HepG2 (cell line): ENCODE data around the gene ADD2. TPM values are rescaled to one million over a fixed set of nuclear protein-coding genes. Genes with fewer than 3 reads are reported as not detected.

Experiments
- ATAC-seq: fragments of 200-7000 bp; cut with Tn5 transposase; 3 replicates; pipeline ENCODE4 v1.9.1; 2020; ENCODE audit warnings: mild to moderate bottlenecking, moderate library complexity
- BruUV-seq: library from RNA; stranded (reverse); fragments of 400-500 nt; replicated peaks from 2 replicates; lab custom pipeline; 2021; lab: Mats Ljungman, UMichigan
- CTCF ChIA-PET: fragments of 300-600 bp; formaldehyde crosslinking; extraction: SDS; loops from one replicate; lab custom pipeline; 2021; ENCODE audit warnings: low total read pairs, inconsistent platforms, low intra/inter-chr PET ratio; lab: Yijun Ruan, JAX
- POLR2A ChIA-PET: fragments of 350-600 bp; sonication (Branson Sonifier 250); formaldehyde crosslinking; loops from one replicate; lab custom pipeline; 2020; ENCODE audit warnings: antibody characterized with exemption, inconsistent platforms; lab: Yijun Ruan, JAX
- DNase-seq: peaks from one replicate; pipeline ENCODE4 v3.0.0-alpha.2; 2015; ENCODE audit warnings: low spot score
- FAIRE-seq: peaks from 3 replicates; lab custom pipeline; 2011; peaks lifted over from hg19 to GRCh38; lab: Jason Lieb, UNC
- H2AFZ ChIP-seq: one replicate; pipeline ENCODE4 v1.6.1; 2011; ENCODE audit warnings: low read length, inconsistent platforms
- H3K27ac ChIP-seq: fragments of 300-600 bp; 3 replicates; pipeline ENCODE4 v1.8.0; 2011; ENCODE audit warnings: mixed run types, mild to moderate bottlenecking, mixed read lengths, low read length, inconsistent platforms; ENCODE audit not compliant: insufficient read depth; ENCODE audit errors: extremely low read length
- H3K27me3 ChIP-seq, 2 experiments: fragments of 200-600 bp in 1 of 2; 2 replicates in 1 of 2; 3 replicates in 1 of 2; pipeline versions ENCODE4 v1.6.0 to v1.8.0; 2011; ENCODE audit warnings: low read length in 2 of 2, mild to moderate bottlenecking in 2 of 2, moderate library complexity in 2 of 2, inconsistent platforms in 1 of 2; ENCODE audit not compliant: insufficient read depth in 2 of 2, control insufficient read depth in 1 of 2
- H3K36me3 ChIP-seq, 2 experiments: fragments of 200-600 bp in 1 of 2; replicated peaks in 1 of 2; 2 replicates in 1 of 2; 3 replicates in 1 of 2; pipeline versions ENCODE4 v1.5.1 to v1.8.0; 2011; ENCODE audit warnings: low read length in 2 of 2, inconsistent platforms in 1 of 2; ENCODE audit not compliant: insufficient read depth in 2 of 2, control insufficient read depth in 1 of 2
- H3K4me1 ChIP-seq: 2 replicates; pipeline ENCODE4 v1.5.1; 2012; ENCODE audit warnings: low read length, inconsistent platforms; ENCODE audit not compliant: insufficient read depth
- H3K4me2 ChIP-seq: 2 replicates; pipeline ENCODE4 v1.6.0; 2011; ENCODE audit warnings: low read depth, low read length, inconsistent platforms
- H3K4me3 ChIP-seq, 3 experiments: fragments of 200-600 bp in 1 of 3; sonication (generic), shearing (Covaris generic) in 1 of 3; replicated peaks in 1 of 3; 2 replicates each; pipeline ENCODE4 v1.5.1; 2011 to 2016; ENCODE audit warnings: low read length in 3 of 3, inconsistent platforms in 2 of 3, low read depth in 2 of 3, mild to moderate bottlenecking in 2 of 3, control low read depth in 1 of 3, mixed read lengths in 1 of 3; ENCODE audit not compliant: insufficient read depth in 1 of 3
- H3K79me2 ChIP-seq: one replicate; pipeline ENCODE4 v1.6.1; 2011; ENCODE audit warnings: low read length, inconsistent platforms; ENCODE audit not compliant: insufficient read depth
- H3K9ac ChIP-seq: 2 replicates; pipeline ENCODE4 v1.6.0; 2011; ENCODE audit warnings: mild to moderate bottlenecking, low read depth, low read length, inconsistent platforms; ENCODE audit not compliant: insufficient read depth
- H3K9me3 ChIP-seq: 2 replicates; pipeline ENCODE4 v1.5.1; 2012; ENCODE audit warnings: mild to moderate bottlenecking, low read length
- H4K20me1 ChIP-seq: 2 replicates; pipeline ENCODE4 v1.6.0; 2011; ENCODE audit warnings: inconsistent platforms, mild to moderate bottlenecking, low read length, moderate library complexity; ENCODE audit not compliant: insufficient read depth
- FOXP4 ChIP-seq: sonication (generic); formaldehyde crosslinking; IDR thresholded peaks from 2 replicates; pipeline ENCODE4 v1.4.0; 2020; ENCODE audit warnings: missing genetic modification reagents
- HDAC2 ChIP-seq: sonication (generic); formaldehyde crosslinking; IDR thresholded peaks from 2 replicates; pipeline ENCODE4 v1.4.0; 2020; ENCODE audit warnings: missing genetic modification reagents
- IKZF5 ChIP-seq: IDR thresholded peaks from 2 replicates; pipeline ENCODE4 v1.6.1; 2018; ENCODE audit warnings: missing genetic modification reagents, mild to moderate bottlenecking, missing compliant biosample characterization
- ISL2 ChIP-seq: sonication (generic); formaldehyde crosslinking; IDR thresholded peaks from 2 replicates; pipeline ENCODE4 v1.5.0; 2020; ENCODE audit warnings: missing genetic modification reagents
- KLF9 ChIP-seq: IDR thresholded peaks from 2 replicates; pipeline ENCODE4 v1.6.1; 2016; ENCODE audit warnings: low read depth
- MED13 ChIP-seq: sonication (generic); formaldehyde crosslinking; IDR thresholded peaks from 2 replicates; pipeline ENCODE4 v1.5.0; 2020; ENCODE audit warnings: missing genetic modification reagents
- MNT ChIP-seq: fragments of 450-650 bp; IDR thresholded peaks from 2 replicates; pipeline ENCODE4 v1.6.1; 2016
- RXRB ChIP-seq: IDR thresholded peaks from 2 replicates; pipeline ENCODE4 v1.6.1; 2016; ENCODE audit warnings: borderline replicate concordance, missing genetic modification reagents, missing compliant biosample characterization
- SKIL ChIP-seq: sonication (generic); formaldehyde crosslinking; IDR thresholded peaks from 2 replicates; pipeline ENCODE4 v1.8.0; 2022; ENCODE audit warnings: missing genetic modification reagents, mild to moderate bottlenecking, moderate library complexity, borderline replicate concordance
- SNAPC2 ChIP-seq: sonication (generic); formaldehyde crosslinking; IDR thresholded peaks from 2 replicates; pipeline ENCODE4 v1.8.1; 2022; ENCODE audit warnings: mild to moderate bottlenecking, missing genetic modification reagents
- SNAPC5 ChIP-seq: sonication (generic); formaldehyde crosslinking; IDR thresholded peaks from 2 replicates; pipeline ENCODE4 v1.8.1; 2023; ENCODE audit warnings: mild to moderate bottlenecking, missing genetic modification reagents, borderline replicate concordance
- SRSF4 ChIP-seq: fragments of 200-400 bp; formaldehyde crosslinking; IDR thresholded peaks from one replicate; pipeline ENCODE4 v1.6.1; 2018; ENCODE audit warnings: mild to moderate bottlenecking, low read depth, low read length, moderate library complexity; ENCODE audit not compliant: poor library complexity, severe bottlenecking
- TP53 ChIP-seq: sonication (generic); formaldehyde crosslinking; conservative IDR thresholded peaks from 2 replicates; pipeline ENCODE4 v1.4.0; 2020; ENCODE audit warnings: missing genetic modification reagents
- YEATS4 ChIP-seq: sonication (generic); formaldehyde crosslinking; IDR thresholded peaks from 2 replicates; pipeline ENCODE4 v1.4.0; 2020; ENCODE audit warnings: missing genetic modification reagents, borderline replicate concordance
- ZBTB49 ChIP-seq: sonication (generic); formaldehyde crosslinking; IDR thresholded peaks from 2 replicates; pipeline ENCODE4 v1.4.0; 2020; ENCODE audit warnings: missing genetic modification reagents, borderline replicate concordance
- ZNF775 ChIP-seq: sonication (generic); formaldehyde crosslinking; IDR thresholded peaks from 2 replicates; pipeline ENCODE4 v1.4.0; 2020; ENCODE audit warnings: missing genetic modification reagents, mild to moderate bottlenecking, moderate library complexity, borderline replicate concordance
- WGBS: methylation state at CpG from one replicate; pipeline ENCODE4 v1.1.6; 2017; ENCODE audit warnings: low lambda C conversion rate; 5-methylcytosine and 5-hydroxymethylcytosine counted together
- in situ Hi-C: cut with HindIII; loops from 2 replicates; pipeline ENCODE4 v1.10.0; 2017; ENCODE audit warnings: low pct_unique_long_range_greater_than_20kb; ENCODE audit not compliant: extremely low pct_ligation_motif_present
- intact Hi-C: fragments of 100-400 bp; cut with micrococcal nuclease; formaldehyde crosslinking; loops from one replicate; pipeline ENCODE4 v1.10.0; 2022; ENCODE audit not compliant: unreplicated experiment
- polyA plus RNA-seq, 8 experiments: library from polyadenylated mRNA; depleted of rRNA in 3 of 8; stranded (reverse) in 7 of 8; unstranded in 1 of 8; fragments of >200 nt; fragmentation: Illumina TruSeq in 4 of 8; extraction: Trizol in 4 of 8; gene quantifications; 2 replicates each; pipeline versions ENCODE4 v1.2.1 to v1.2.3, GENCODE V29; 2011 to 2016; ENCODE audit warnings: low read depth in 4 of 8, missing spikeins in 1 of 8, mixed read lengths in 1 of 8; ENCODE audit not compliant: insufficient read depth in 1 of 8
- total RNA-seq, 5 experiments: library from RNA; depleted of rRNA; stranded (reverse); fragments of >200 nt; fragmentation: Illumina TruSeq; extraction: Trizol; gene quantifications; 2 replicates each; pipeline ENCODE4 v1.2.3, GENCODE V29; 2016; ENCODE audit warnings: low read depth in 1 of 5

The ADD2 gene
- total and polyA plus RNA-seq, 2 of the 13 experiments (the other 11 are each of a cell fraction or from before 2014, with no cell fraction given): 0.05 to 0.13 TPM

- CTCF ChIA-PET: no interaction called here
- intact Hi-C loops: no loop called here
- no peak for TF ChIP-seq IKZF5 (CRISPR knock-in tag)
- TF ChIP-seq RXRB (CRISPR knock-in tag): no peak
- TF ChIP-seq SKIL (CRISPR knock-in tag): no peak
- no peak for TF ChIP-seq ZNF775 (CRISPR knock-in tag)
- no peak for TF ChIP-seq SNAPC5 (CRISPR knock-in tag)
- no peak for TF ChIP-seq ZBTB49
- TF ChIP-seq SNAPC2: no peak
- no peak for TF ChIP-seq YEATS4 (CRISPR knock-in tag)
- no peak for TF ChIP-seq TP53 (CRISPR knock-in tag)
- no peak for TF ChIP-seq KLF9 (CRISPR knock-in tag)
- no peak for TF ChIP-seq ISL2 (CRISPR knock-in tag)
- no peak for TF ChIP-seq SRSF4
- TF ChIP-seq FOXP4 (CRISPR knock-in tag): no peak
- TF ChIP-seq HDAC2 (CRISPR knock-in tag): no peak
- no peak for TF ChIP-seq MNT
- TF ChIP-seq MED13 (CRISPR knock-in tag): no peak
Measured at GRCh38 chr2:70612574-70612973, 155.4 kb downstream of the ADD2 start.

More at GRCh38 chr2:70612574-70612973, 155.4 kb downstream of the ADD2 start:
- in situ Hi-C loops: loop anchor here (5.0 kb wide), 1 partner anchor 55 kb away; no protein-coding TSS in a partner anchor
- peaks cover 5 to 37% of the 10 kb centered on the region in 2 experiments for H3K27me3 ChIP-seq
- 8% methylated on average over 3 of the region's 3 CpGs for WGBS
- DNase-seq: no peak
- no TSS peak for BruUV-seq
- no peak overlapping the region for H3K27ac ChIP-seq
- H2AFZ ChIP-seq: no peak overlapping the region
- no peaks in the 10 kb centered on the region for H3K79me2 ChIP-seq
- H3K4me2 ChIP-seq: no peak overlapping the region
- POLR2A ChIA-PET: no interaction called here
- no peaks in the 10 kb centered on the region for H4K20me1 ChIP-seq
- ATAC-seq: no peak
- no peaks in the 10 kb centered on the region for H3K4me1 ChIP-seq
- no peak overlapping the region for H3K4me3 ChIP-seq
- H3K9me3 ChIP-seq: no peaks in the 10 kb centered on the region
- H3K9ac ChIP-seq: no peak overlapping the region
- no peak for FAIRE-seq
- H3K36me3 ChIP-seq: no peaks in the 10 kb centered on the region
